Chondrocyte (in vitro differentiated cells): ENCODE results near the gene HOXA7. TPM values are rescaled to one million over a fixed set of nuclear protein-coding genes. Genes with fewer than 3 reads are reported as not detected.

Experiments
- DNase-seq: peaks from one replicate; pipeline ENCODE4 v3.0.0; 2021; ENCODE audit warnings: mixed read lengths, low spot score
- H3K27ac Mint-ChIP-seq: one replicate; pipeline ENCODE4 v1.8.0; 2021; ENCODE audit warnings: mild to moderate bottlenecking, moderate library complexity, mixed read lengths; ENCODE audit not compliant: unreplicated experiment
- H3K27me3 Mint-ChIP-seq: 2 replicates; pipeline ENCODE4 v1.8.0; 2021; ENCODE audit warnings: low read depth, mixed read lengths
- H3K36me3 Mint-ChIP-seq: 2 replicates; pipeline ENCODE4 v1.8.0; 2021; ENCODE audit warnings: low read depth, mixed read lengths
- H3K4me1 Mint-ChIP-seq: 2 replicates; pipeline ENCODE4 v1.8.0; 2021; ENCODE audit warnings: low read depth, mild to moderate bottlenecking, mixed read lengths
- H3K4me3 Mint-ChIP-seq: one replicate; pipeline ENCODE4 v1.8.0; 2021; ENCODE audit warnings: mild to moderate bottlenecking, moderate library complexity, mixed read lengths; ENCODE audit not compliant: unreplicated experiment
- H3K9me3 Mint-ChIP-seq: 2 replicates; pipeline ENCODE4 v1.8.0; 2021; ENCODE audit warnings: low read depth, mixed read lengths
- total RNA-seq: library from RNA; stranded (reverse); gene quantifications from 3 replicates; pipeline ENCODE4 v1.2.1, GENCODE V29; 2021
- TF ChIP-seq, protein P1 (sequence below): fragments of 200-600 bp; sonication (generic); IDR thresholded peaks from 2 replicates; pipeline ENCODE4 v1.5.0; 2021; ENCODE audit warnings: antibody characterized with exemption, mild to moderate bottlenecking, moderate library complexity

HOXA7 gene
- total RNA-seq, 1 donor from 2014 or later = not detected

DNA sequence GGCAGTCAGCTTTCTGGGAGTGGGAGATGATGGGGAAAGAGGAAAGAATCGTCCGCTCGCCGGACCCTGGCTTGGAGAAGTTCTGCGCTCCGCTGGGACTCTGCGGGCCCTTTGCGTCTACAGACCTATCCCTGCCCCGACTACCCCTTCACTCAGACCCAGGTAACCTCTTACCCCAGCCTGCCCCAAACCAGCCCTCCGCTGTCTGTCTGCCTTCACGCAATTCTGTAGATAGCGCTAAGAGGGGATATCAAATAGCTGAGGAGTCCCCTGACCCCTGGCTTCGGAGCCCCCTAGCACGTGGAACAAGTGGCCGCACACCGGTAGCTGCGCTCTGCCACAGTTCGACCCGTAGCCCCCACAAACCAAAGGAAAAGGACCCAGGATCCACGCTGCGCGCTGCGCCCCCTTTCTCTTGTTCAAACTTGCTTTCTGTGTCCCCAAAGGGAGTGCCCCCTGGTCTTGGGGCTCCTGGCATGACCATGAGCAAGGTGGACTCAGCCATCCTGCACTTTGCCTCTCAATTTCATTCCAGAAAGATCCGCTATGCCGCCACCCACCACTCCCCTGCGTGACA is 32.9 kb downstream of the HOXA7 start:
- H3K27ac Mint-ChIP-seq = no peak overlapping the region
- H3K4me3 Mint-ChIP-seq = no peak overlapping the region
- no peaks in the 10 kb centered on the region for H3K9me3 Mint-ChIP-seq
- H3K36me3 Mint-ChIP-seq = peaks cover 8% of the 10 kb centered on the region
- peaks cover 97% of the 10 kb centered on the region for H3K27me3 Mint-ChIP-seq
- TF ChIP-seq, protein P1, sequence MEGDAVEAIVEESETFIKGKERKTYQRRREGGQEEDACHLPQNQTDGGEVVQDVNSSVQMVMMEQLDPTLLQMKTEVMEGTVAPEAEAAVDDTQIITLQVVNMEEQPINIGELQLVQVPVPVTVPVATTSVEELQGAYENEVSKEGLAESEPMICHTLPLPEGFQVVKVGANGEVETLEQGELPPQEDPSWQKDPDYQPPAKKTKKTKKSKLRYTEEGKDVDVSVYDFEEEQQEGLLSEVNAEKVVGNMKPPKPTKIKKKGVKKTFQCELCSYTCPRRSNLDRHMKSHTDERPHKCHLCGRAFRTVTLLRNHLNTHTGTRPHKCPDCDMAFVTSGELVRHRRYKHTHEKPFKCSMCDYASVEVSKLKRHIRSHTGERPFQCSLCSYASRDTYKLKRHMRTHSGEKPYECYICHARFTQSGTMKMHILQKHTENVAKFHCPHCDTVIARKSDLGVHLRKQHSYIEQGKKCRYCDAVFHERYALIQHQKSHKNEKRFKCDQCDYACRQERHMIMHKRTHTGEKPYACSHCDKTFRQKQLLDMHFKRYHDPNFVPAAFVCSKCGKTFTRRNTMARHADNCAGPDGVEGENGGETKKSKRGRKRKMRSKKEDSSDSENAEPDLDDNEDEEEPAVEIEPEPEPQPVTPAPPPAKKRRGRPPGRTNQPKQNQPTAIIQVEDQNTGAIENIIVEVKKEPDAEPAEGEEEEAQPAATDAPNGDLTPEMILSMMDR = no peak
- peaks cover 9% of the 10 kb centered on the region for H3K4me1 Mint-ChIP-seq
- DNase-seq = no peak

DNA sequence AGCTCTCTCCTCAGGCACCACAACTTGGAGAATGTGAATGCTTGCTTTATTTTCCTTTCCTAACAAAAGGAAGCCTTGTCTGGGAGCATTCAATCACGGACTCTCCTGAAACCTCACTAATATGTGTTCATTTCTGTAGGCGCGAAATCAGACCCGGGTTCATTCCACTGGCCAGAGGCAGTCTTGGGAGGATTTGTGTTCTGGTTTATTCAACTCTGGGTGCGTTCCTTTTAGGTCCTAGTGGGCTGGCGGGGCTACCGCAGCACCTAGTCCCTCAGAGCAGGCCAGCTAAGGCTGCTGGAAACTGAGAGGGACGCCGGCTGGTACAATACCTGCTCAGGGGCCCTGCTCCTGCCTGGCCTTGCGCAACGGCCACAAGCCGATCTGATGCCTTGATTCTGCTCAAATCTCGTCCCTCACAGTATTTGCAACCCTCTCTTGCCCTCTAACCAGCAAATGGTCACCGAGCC is 33.4 kb downstream of the HOXA7 start:
- DNase-seq = no peak
- Mint-ChIP-seq H3K4me3 (peak overlapping the region; percentile 61), H3K36me3 (peaks cover 7% of the 10 kb centered on the region), H3K27ac (peak overlapping the region; percentile 42), H3K27me3 (peaks cover 97% of the 10 kb centered on the region), H3K9me3 (no peaks in the 10 kb centered on the region), H3K4me1 (peaks cover 9% of the 10 kb centered on the region)
- TF ChIP-seq, protein P1 = no peak

DNA sequence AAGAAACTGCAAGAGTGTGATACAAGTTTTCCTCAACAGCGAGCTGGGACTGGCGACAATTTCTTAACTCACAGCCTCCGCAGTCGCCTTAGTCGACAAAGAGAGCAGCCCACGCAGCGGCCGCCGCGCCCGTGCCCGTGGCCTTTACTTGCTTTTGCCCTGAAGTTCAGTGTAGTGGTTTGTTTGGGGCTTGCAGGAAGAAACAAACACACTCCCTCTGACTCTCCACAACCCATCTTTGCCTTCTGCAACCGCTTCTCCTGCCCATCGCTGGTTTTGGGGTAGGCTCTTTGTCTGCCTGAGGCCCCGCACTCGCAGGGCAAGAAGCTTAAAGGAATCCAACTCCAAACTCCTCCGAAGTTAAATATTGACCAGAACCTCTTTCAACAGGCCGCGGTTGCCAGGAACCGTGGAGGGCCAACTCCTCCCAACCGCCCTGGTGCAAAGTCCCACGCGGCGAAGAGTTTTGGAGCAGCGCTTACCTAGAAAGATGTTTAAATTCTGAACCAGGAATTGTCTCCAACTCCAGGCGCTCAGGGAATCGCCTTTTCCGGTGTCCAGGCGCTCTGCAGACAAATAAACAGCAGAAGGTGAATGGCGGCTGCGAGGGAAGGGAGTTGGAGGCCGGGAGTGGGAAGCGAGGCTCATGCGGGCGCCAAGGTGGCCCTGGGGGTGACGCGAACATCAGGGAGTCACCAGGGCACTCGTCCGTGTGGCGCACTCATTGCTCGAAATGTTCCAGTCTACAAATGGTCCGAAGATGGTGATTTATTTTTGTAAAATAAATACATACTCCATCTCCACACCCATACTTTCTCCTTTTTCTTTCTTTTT is 34.2 kb downstream of the HOXA7 start:
- Mint-ChIP-seq H3K9me3 (no peaks in the 10 kb centered on the region), H3K4me3 (peak overlapping the region; percentile 61), H3K36me3 (peaks cover 7% of the 10 kb centered on the region), H3K27me3 (peaks cover 97% of the 10 kb centered on the region), H3K27ac (peak overlapping the region; percentile 42), H3K4me1 (peaks cover 9% of the 10 kb centered on the region)
- DNase-seq = no peak
- TF ChIP-seq, protein P1 = no peak

DNA sequence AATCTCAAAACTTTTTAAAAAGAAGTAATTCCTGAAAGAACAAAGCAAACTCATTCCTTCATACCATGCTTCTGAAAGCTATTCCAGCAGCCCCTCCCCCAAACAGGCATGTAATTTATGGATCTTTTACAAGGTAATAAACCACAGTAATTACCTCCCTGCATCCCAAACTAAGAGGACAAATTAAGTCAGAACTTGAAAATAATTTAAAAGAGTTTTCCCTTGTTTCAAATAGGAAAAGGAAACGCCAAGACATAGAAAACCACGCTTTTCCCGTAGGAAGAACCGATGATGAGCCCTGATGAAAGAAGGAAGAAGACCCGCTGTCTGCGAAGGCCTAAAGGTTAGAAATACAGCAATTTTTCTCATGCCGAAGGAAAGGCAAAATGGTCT is 34.8 kb downstream of the HOXA7 start:
- Mint-ChIP-seq H3K4me1 (peaks cover 9% of the 10 kb centered on the region), H3K27ac (no peak overlapping the region), H3K4me3 (peak overlapping the region; percentile 61), H3K9me3 (no peaks in the 10 kb centered on the region), H3K27me3 (peaks cover 97% of the 10 kb centered on the region), H3K36me3 (peaks cover 7% of the 10 kb centered on the region)
- TF ChIP-seq, protein P1 = no peak
- no peak for DNase-seq

DNA sequence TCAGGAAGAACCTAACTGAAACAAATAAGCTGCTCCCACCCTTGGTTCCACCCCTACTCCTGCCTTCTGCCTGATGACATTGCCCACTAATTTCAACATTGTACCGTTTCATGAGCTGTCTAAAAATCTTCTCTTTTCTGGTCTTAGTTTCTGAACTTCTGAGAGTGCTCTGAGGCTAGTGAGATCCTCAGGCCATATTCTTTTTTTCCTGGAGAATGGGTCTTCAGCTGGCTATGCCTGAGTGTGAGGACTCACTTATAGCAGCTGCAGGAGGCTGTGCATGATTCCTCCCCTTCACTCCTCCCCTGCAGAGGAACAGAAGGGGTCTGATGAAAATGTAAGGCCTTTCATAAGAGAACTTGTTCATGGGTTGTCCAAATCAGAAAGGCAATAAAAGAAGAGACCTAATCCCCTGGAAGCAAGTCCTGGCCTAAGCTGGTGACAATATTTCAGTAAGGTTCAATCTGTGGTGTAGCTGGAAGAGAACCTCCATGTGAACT is 37.0 kb downstream of the HOXA7 start:
- DNase-seq = no peak
- peaks cover 95% of the 10 kb centered on the region for H3K27me3 Mint-ChIP-seq
- H3K9me3 Mint-ChIP-seq = no peaks in the 10 kb centered on the region
- peaks cover 5% of the 10 kb centered on the region for H3K36me3 Mint-ChIP-seq
- H3K27ac Mint-ChIP-seq = no peak overlapping the region
- H3K4me1 Mint-ChIP-seq = peaks cover 7% of the 10 kb centered on the region
- no peak overlapping the region for H3K4me3 Mint-ChIP-seq
- TF ChIP-seq, protein P1 = no peak
